NOMO-1 treated with DMSO at 0.1 percent for 48 hours (cell line): ENCODE measurements around the gene EML4.

Experiments
- DNase-seq: peaks from one replicate; lab custom pipeline; 2025; ENCODE audit not compliant: unreplicated experiment; lab: John Stamatoyannopoulos, UW

EML4 gene

GRCh38 chr2:42136782-42137124 lies 32.4 kb upstream of the EML4 start:
- no peak for DNase-seq

DNA sequence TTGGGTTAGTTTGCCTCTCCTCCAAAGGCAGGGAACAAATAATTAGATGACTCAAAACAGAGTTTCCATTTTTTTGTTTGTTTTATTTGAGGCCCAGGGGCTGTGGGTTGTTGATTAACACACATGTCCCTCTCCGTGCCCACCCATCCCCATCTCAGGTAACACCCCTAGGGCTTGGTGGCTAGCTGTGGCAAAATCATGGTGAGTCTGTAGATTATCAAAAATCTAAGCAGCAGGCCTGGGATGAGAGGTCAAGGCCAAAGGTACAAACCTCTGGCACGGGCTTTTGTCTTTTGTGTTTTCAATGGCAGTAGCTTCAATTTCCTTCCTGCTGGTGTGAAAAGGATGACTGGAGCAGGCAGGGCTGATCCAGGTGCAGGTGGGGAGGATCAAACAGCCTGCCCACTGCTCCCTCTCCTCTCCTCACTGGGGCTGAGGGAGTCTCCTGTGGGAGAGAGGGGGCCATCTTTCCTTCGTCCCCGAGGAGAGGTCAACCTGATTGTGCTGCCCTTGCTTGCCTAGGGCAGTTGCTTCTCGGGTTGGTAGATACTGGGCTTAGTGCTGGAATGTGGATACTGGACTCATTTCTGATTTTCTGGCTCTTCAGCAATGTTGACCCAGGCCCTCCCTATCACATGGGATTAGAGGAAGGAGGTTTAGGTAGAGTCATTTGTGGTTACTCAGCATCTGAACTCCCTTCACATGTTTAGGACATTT lies 31.9 kb upstream of the EML4 start:
- DNase-seq: no peak

DNA sequence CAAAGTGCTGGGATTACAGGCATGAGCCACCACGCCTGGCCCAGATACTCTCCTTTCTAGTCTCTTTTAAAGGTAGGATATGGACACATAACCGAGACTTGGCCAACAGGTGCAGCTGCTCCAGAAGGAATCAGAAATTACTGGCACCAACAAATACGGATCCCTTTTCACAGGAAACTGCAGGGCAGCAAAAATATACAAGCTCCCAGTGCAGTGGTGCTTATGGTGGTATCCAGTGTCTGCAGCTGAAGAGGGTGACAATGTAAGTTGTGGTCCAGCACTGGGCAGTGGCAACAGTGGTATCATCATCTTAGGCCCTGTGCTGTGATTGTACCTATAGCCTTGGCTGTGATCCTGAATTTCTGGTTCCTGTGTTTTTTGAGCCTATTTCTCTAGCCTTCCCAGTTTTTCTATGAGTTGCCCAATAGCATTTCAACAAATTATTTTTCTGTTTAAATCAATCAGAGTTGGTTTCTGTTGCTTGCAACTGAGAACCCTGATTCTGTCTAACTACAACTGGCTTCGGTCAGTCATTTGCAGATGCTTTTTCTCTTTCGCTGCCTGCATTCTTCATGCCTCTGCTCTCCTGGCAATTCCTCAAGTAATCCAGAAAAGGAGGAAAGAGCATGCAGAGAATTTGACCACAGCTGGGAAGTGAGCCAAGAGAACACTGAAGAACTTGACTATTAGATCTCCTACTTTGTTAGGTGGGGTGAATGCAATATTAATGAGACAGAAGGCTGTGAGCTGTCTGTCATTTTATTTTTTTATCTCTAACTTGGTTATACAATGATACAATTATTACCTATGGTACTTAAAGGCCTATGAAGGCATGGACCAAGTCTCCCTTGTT lies 30.8 kb upstream of the EML4 start:
- no peak for DNase-seq

DNA sequence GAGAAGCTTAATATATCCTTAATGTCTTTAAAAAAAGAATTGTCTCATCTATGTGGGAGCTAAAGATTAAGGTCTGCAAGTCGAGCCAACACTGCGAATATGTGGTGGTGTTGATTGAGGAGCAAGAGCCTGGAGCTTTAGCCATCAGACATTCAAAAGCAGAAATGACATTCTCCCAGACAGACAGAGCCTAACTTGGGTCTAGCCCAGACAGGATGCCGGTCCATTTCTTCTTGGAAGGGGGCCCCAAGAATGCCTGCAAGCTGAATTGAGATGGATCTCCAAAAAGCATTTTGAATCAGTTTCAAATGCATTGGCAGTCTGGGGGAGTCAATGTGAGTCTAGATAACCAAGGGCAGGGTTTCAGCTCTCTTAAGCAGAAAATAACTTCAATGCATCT lies 30.1 kb upstream of the EML4 start:
- no peak for DNase-seq

- DNase-seq: no peak
Observed at GRCh38 chr2:42140496-42140895, 28.7 kb upstream of the EML4 start.

DNA sequence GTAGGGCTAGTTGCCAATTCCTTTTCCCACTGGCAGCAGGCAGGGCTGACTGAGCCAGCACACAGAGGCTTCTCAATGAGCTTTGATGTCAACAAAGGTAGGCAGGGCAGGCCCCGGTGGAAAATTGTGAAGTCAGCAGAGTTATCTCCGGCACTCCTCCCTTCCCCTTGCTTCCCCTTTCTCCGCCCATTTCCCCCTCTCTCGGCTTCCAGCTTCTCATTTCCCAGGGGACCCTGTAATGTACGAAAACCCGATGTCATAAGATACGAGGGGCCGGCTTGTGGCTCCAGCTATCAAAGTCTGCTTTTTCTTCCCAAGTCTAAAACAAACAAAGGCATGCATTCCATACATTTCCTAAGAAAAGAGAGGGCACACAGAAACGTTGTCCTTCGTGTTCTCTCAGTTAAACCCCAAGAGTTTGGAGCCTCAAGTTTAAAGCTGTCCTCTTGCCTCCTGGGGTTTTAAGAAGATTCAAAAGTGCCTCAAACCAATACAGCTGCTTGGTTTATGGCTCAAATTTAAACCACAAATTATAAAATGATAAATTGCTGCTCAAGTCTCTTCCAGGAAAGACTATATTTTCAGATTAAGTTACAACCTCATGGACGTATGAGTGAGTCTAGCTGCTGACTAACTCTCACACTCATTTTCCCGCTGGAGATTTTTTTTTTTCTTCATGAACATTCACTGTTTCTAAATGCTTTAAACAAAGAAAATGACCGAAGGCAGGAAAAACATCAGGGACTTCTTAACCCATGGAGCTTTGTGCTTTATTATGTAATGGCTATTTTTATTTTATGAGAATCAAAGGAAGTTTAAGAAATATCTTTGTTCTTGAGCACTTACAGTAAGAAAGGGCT lies 27.2 kb upstream of the EML4 start:
- DNase-seq: peak; percentile 45

GRCh38 chr2:42142547-42143184 lies 26.5 kb upstream of the EML4 start:
- DNase-seq: no peak

- no peak for DNase-seq
Observed at GRCh38 chr2:42147641-42148274, 21.4 kb upstream of the EML4 start.

- no peak for DNase-seq
Observed at GRCh38 chr2:42150159-42150558, 19.0 kb upstream of the EML4 start.

DNA sequence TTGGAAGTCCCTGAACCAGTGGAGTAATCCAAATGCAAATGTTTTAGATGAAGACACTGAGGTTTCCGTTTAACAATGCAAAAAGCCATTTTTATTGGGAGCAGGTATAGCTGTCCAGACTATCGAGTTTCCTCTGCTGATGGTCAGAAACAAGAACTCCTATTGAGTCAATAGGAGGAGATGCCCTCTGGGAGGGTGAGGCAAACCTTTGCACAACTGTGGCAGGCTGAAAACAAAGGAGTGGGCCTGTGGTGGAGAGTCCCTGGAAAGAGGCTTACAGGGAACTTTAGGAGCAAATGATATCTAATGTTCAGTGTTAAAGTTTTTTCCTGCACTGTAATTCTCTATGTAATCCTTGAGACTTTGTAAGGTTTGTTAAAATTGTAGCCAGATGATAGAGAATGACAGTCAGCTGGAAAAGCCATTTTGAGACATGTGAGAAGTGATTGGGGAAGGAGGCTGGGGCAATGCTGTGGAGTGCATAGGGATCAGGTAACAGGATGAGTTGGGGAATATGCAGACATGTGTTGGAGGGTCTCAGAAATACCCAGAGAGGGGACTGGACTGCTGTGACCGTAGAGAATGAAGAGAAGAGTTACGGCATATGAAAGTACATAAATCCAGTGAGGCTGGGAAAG lies 15.1 kb upstream of the EML4 start:
- no peak for DNase-seq

DNA sequence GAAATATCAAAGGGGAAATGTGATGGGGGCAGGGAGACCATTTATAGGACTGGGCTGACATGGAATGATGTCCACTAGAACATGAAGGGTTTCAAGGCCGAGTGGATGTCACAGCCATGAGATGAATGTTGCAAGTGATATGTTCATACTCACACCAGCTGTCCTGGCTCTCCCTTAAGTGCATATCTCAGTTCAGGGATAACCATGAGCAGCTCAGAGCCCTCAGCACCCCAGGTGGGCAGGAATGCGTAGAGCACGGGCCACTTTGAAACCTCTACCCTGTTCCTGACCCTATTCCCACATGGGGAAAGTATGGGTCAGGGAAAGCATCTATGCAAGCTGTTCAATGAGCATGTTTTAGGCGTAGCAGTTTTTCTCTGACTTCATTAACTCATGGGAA lies 12.4 kb upstream of the EML4 start:
- DNase-seq: no peak

DNA sequence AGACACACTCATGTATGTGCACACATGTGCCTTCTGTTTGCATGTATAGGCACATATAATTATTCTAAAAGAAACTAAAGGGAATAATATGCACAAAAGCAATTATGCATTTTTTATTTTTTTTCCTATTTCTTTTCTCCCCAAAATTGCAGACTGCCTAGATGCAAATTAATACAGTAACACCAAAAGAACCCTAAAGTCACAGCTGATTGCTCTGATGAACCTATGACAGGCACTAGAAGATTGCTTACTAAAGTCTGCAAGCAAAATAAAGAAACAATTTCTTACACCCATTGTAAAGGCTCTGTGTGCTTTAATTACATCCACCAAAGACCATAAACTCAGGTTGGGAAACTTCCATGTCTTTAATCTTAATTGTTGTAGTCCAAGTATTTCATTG lies 7.7 kb upstream of the EML4 start:
- DNase-seq: no peak

DNA sequence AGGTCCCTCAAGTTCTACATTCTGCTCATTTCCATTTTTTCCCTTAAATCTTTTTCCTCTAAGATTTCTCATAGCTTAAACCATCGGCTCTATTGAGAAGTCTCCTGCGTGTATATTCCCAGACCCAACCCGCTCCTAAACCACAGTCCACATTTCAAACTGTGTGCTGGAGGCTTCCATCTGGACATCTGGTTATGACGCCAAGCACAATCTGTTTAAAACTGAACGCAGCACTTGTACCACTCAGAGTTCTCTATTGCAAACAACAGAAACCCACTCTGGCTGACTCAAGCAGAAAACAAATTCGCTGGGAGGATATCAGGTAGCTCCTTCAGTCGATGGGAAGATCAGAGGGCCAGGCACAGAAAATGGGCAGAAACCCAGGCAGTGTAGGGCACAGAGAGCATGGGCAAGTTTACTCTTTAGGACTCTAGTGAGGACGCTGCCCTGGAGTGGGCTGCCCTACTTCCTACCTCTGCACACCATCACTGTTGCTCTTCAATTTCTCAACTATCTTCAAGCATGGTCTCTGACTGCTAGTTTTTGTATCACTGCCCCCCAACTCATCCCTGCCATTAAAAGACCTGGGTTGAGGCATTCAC lies 5.6 kb upstream of the EML4 start:
- DNase-seq: no peak

GRCh38 chr2:42164046-42164445 lies 5.1 kb upstream of the EML4 start:
- no peak for DNase-seq

DNA sequence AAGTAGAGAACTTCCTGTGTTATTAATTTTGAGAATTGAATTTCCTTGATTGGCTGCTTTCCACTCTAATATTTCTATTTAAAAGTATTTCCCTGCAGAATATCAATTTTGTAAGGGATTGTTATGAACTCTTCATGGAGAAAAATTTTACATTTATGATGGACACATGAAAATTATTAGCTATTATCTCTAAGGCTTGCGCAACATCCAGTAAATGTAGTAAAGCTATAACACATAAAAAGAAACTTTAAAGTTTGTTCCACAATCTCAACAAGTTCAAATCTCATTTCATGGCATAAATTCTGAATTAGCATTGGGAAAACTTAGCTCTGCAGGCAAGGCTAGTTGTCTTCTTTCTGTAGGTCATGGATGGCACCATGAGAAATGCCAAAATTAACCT lies 4.2 kb upstream of the EML4 start:
- no peak for DNase-seq

DNA sequence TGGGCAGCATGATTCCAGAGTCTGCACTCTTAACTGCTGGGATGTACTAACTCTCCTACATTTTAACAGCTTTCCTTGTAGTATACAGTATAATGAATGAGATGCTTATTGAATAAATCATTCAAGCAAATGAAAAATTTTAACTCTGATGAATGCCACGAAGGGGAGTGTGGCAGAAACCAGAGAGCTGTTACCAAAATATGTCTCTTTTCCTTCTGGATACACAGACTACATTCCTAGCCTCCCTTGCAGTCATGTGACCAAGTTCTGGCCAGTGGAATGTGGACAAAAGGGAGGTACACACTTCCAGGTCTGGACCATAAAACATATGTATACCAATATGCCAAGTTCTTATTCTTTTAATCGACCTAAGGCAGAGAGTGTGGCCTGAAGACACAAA lies 1.7 kb upstream of the EML4 start:
- DNase-seq: no peak

DNA sequence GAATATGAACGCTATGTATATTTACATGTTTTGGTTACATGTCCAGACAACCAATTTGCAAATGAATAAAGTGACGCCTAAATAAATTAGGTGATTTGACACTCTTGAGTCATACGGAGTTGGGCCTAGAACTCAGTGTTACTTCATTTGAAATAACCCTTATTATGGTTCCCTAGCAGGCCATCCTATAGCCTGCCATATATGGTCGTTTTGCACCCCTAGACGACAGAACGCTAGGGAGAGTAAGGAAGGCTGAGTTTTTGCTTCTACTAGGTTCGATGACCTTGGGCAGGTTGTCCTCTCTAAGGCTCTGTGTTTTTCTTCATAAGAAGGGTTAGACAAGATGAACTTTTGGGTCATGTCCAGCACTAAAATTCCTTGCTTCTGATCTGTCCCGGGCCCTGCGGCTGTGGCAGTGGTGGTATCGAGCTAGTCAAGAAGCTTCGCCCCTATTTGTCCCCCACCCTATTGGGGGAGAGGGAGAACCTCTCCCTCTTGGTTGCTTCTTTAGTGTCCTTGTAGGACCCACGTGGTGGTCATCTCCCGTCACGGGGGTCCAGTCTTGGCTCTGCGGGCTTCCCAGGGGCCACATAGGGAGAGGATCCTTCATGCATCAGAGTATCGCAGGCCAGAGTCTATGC lies 574 bp upstream of the EML4 start:
- no peak for DNase-seq

DNA sequence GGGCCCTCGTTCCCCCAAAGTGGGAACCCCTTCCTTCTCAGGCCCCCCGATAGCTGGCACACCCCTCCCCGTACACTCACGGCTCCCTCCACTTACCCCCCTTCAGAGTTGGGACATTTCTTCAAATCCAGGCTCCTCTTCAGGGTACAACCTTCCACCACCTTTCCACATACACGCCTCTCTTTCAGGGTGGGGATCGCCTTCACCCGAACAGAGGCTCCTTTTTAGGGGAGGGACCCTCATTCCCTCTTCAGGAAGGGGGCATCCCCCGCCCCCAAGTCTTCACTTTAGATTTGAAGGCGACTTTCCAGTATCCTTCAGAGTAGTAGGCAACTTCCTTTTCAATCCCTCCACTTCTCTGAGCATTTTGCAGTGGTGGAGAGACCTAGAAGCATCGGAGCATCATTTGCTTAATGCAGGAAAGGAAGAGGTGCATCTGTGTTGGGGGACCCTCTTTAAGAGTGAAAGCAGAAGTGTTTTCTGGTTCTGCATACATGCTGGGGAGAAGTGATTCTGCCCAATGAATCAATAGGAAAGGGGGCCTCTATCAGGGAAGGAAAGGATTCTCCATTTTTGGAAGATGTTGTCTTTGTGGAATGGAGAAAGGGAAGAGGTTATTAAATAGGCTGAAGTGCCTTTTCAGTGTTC lies 845 bp downstream of the EML4 start:
- DNase-seq: peak; percentile 33
